H9 (cell line): ENCODE measurements around the gene NUMBL. TPM values are rescaled to one million over a fixed set of nuclear protein-coding genes. Genes with fewer than 3 reads are reported as not detected.

Source experiments
- DNase-seq: peaks from one replicate; pipeline ENCODE4 v3.0.0-alpha.2; 2017
- H2AFZ ChIP-seq: one replicate; pipeline ENCODE4 v1.6.1; 2013; ENCODE audit warnings: mild to moderate bottlenecking, low read length, control low read depth, moderate library complexity
- H2AK5ac ChIP-seq: 2 replicates; pipeline ENCODE4 v1.6.1; 2013; ENCODE audit warnings: low read length, control low read depth, mixed read lengths; ENCODE audit not compliant: insufficient read length
- H2BK120ac ChIP-seq: one replicate; pipeline ENCODE4 v1.6.1; 2013; ENCODE audit warnings: low read depth, mild to moderate bottlenecking, low read length, control low read depth, inconsistent platforms; ENCODE audit not compliant: poor library complexity, severe bottlenecking
- H2BK12ac ChIP-seq: 2 replicates; pipeline ENCODE4 v1.6.1; 2013; ENCODE audit warnings: low read length, control low read depth, mixed read lengths, low read depth; ENCODE audit not compliant: insufficient read length
- H2BK15ac ChIP-seq: 2 replicates; pipeline ENCODE4 v1.6.1; 2013; ENCODE audit warnings: low read depth, low read length, control low read depth
- H2BK20ac ChIP-seq: one replicate; pipeline ENCODE4 v1.6.1; 2013; ENCODE audit warnings: low read depth, mild to moderate bottlenecking, low read length, control low read depth, inconsistent platforms; ENCODE audit not compliant: poor library complexity, severe bottlenecking
- H2BK5ac ChIP-seq: 2 replicates; pipeline ENCODE4 v1.6.1; 2013; ENCODE audit warnings: low read length, control low read depth, mixed read lengths; ENCODE audit not compliant: insufficient read length
- H3K14ac ChIP-seq: 2 replicates; pipeline ENCODE4 v1.6.1; 2013; ENCODE audit warnings: low read length, control low read depth; ENCODE audit not compliant: insufficient read depth
- H3K18ac ChIP-seq: 2 replicates; pipeline ENCODE4 v1.6.1; 2013; ENCODE audit warnings: low read depth, mild to moderate bottlenecking, mixed read lengths, low read length, control low read depth; ENCODE audit not compliant: insufficient read length
- H3K23ac ChIP-seq: 2 replicates; pipeline ENCODE4 v1.6.1; 2013; ENCODE audit warnings: low read length, control low read depth, mixed read lengths, low read depth; ENCODE audit not compliant: insufficient read length
- H3K23me2 ChIP-seq: 2 replicates; pipeline ENCODE4 v1.6.1; 2013; ENCODE audit warnings: low read depth, mild to moderate bottlenecking, mixed read lengths, low read length, control low read depth; ENCODE audit not compliant: insufficient read length, poor library complexity, severe bottlenecking
- H3K27ac ChIP-seq: 2 replicates; pipeline ENCODE4 v1.5.1; 2013; ENCODE audit warnings: low read length, control low read depth, mixed read lengths, low read depth; ENCODE audit not compliant: insufficient read length
- H3K27me3 ChIP-seq: 2 replicates; pipeline ENCODE4 v1.6.1; 2013; ENCODE audit warnings: low read length, control low read depth, inconsistent platforms; ENCODE audit not compliant: insufficient read depth
- H3K4ac ChIP-seq: 2 replicates; pipeline ENCODE4 v1.6.1; 2013; ENCODE audit warnings: low read depth, mild to moderate bottlenecking, control low read depth, inconsistent platforms, low read length, moderate library complexity
- H3K4me1 ChIP-seq: 2 replicates; pipeline ENCODE4 v1.6.1; 2013; ENCODE audit warnings: low read length, control low read depth, inconsistent platforms; ENCODE audit not compliant: insufficient read depth
- H3K4me2 ChIP-seq: 2 replicates; pipeline ENCODE4 v1.6.1; 2013; ENCODE audit warnings: low read length, control low read depth, mixed read lengths; ENCODE audit not compliant: insufficient read length, insufficient read depth
- H3K56ac ChIP-seq: 2 replicates; pipeline ENCODE4 v1.6.1; 2013; ENCODE audit warnings: low read depth, mild to moderate bottlenecking, mixed read lengths, low read length, control low read depth; ENCODE audit not compliant: insufficient read length
- H3K79me1 ChIP-seq: 2 replicates; pipeline ENCODE4 v1.6.1; 2013; ENCODE audit warnings: low read depth, mild to moderate bottlenecking, moderate library complexity, low read length, control low read depth, inconsistent platforms; ENCODE audit not compliant: insufficient read depth, poor library complexity, severe bottlenecking
- H3K79me2 ChIP-seq: 2 replicates; pipeline ENCODE4 v1.6.1; 2013; ENCODE audit warnings: low read length, control low read depth, inconsistent platforms; ENCODE audit not compliant: insufficient read depth
- H3K9ac ChIP-seq: 2 replicates; pipeline ENCODE4 v1.6.1; 2013; ENCODE audit warnings: low read length, control low read depth, mixed read lengths; ENCODE audit not compliant: insufficient read length; ENCODE audit errors: extremely low read depth
- H3K9me3 ChIP-seq: one replicate; pipeline ENCODE4 v1.6.1; 2013; ENCODE audit warnings: low read depth, low read length, inconsistent platforms; ENCODE audit not compliant: control insufficient read depth
- H3T11ph ChIP-seq: one replicate; pipeline ENCODE4 v1.6.1; 2013; ENCODE audit warnings: mild to moderate bottlenecking, low read length, control low read depth, inconsistent platforms
- H4K20me1 ChIP-seq: one replicate; pipeline ENCODE4 v1.6.1; 2013; ENCODE audit not compliant: control insufficient read depth, insufficient read length, insufficient read depth
- H4K5ac ChIP-seq: 2 replicates; pipeline ENCODE4 v1.6.1; 2013; ENCODE audit warnings: low read depth, mild to moderate bottlenecking, mixed read lengths, low read length, control low read depth; ENCODE audit not compliant: insufficient read length
- H4K8ac ChIP-seq: replicated peaks from 2 replicates; pipeline ENCODE4 v1.6.1; 2013; ENCODE audit warnings: low read length, control low read depth, mixed read lengths, low read depth; ENCODE audit not compliant: insufficient read length
- H4K91ac ChIP-seq: 2 replicates; pipeline ENCODE4 v1.6.1; 2013; ENCODE audit warnings: low read depth, mild to moderate bottlenecking, moderate library complexity, mixed read lengths, low read length, control low read depth; ENCODE audit not compliant: insufficient read length
- H3K27ac Mint-ChIP-seq, 3 experiments: 2 replicates in 2 of 3; 3 replicates in 1 of 3; pipeline ENCODE4 v1.8.0; 2020 to 2021; ENCODE audit warnings: mixed read lengths in 3 of 3, mild to moderate bottlenecking in 1 of 3, moderate library complexity in 1 of 3
- H3K27me3 Mint-ChIP-seq: 2 replicates; pipeline ENCODE4 v1.8.0; 2021; ENCODE audit warnings: low read depth, mild to moderate bottlenecking, moderate library complexity, mixed read lengths
- H3K36me3 Mint-ChIP-seq, 3 experiments: 2 replicates in 2 of 3; 3 replicates in 1 of 3; pipeline ENCODE4 v1.8.0; 2020 to 2021; ENCODE audit warnings: low read depth in 3 of 3, mixed read lengths in 3 of 3; ENCODE audit not compliant: insufficient read depth in 1 of 3
- H3K4me1 Mint-ChIP-seq, 2 experiments: 2 replicates each; pipeline ENCODE4 v1.8.0; 2020; ENCODE audit warnings: mixed read lengths in 2 of 2
- H3K4me3 Mint-ChIP-seq, 2 experiments: 2 replicates in 1 of 2; 3 replicates in 1 of 2; pipeline ENCODE4 v1.8.0; 2020 to 2021; ENCODE audit warnings: mild to moderate bottlenecking in 2 of 2, mixed read lengths in 2 of 2, moderate library complexity in 1 of 2
- H3K9me3 Mint-ChIP-seq, 2 experiments: 2 replicates in 1 of 2; 3 replicates in 1 of 2; pipeline ENCODE4 v1.8.0; 2020; ENCODE audit warnings: mild to moderate bottlenecking in 2 of 2, mixed read lengths in 2 of 2, moderate library complexity in 1 of 2
- WGBS: extraction: QIAGEN DNeasy Blood & Tissue Kit; methylation state at CpG from one replicate; pipeline ENCODE4 v1.1.7; 2013; ENCODE audit warnings: missing lambda C conversion rate, low lambda C conversion rate, mixed read lengths; ENCODE audit not compliant: insufficient read length; ENCODE audit errors: extremely low coverage; 5-methylcytosine and 5-hydroxymethylcytosine counted together
- total RNA-seq: library from RNA; stranded (reverse); gene quantifications from 2 replicates; pipeline ENCODE4 v1.2.1, GENCODE V29; 2021
- TF ChIP-seq, protein P1 (sequence below): fragments of 200-600 bp; sonication (generic); conservative IDR thresholded peaks from 3 replicates; pipeline ENCODE4 v1.8.0; 2021; ENCODE audit warnings: antibody characterized with exemption, mild to moderate bottlenecking

Gene NUMBL
- total RNA-seq, 1 experiment from 2014 or later = 34.5 TPM

DNA sequence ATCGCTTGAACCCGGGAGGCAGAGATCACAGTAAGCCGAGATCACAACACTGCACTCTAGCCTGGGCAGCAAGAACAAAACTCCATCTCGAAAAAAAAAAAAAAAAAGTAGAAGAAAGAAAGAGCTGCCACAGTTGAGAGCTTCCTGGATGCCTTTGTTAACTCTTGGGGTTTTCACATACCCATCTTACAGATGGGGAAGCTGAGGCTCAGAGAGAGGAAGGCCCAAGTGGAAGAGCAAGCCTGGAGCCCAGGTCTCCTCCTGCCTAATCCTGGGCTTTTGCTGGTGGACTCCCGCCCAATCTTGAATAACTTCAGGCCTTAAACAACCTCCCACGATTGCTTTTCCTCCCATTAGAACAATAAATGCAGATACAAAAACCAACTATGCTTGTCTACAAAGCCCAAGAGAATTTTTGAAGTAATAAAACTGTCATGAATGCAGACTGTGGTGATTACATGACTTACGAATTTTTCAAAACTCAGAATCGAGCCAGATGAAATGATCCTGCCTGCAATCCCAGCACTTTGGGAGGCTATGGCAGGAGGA is 47.6 kb downstream of the NUMBL start:
- no peak overlapping the region for H3K4ac ChIP-seq
- Mint-ChIP-seq H3K27me3 (no peaks in the 10 kb centered on the region; the same call in 1 of the 2 replicates), H3K9me3 (no peaks in the 10 kb centered on the region), H3K4me3 (no peak overlapping the region), H3K36me3 (no peaks in the 10 kb centered on the region), H3K4me1 (peaks cover 5 to 6% of the 10 kb centered on the region in 2 experiments; a peak in 3 of 4 replicates), H3K27ac (no peak overlapping the region)
- no peaks in the 10 kb centered on the region for H3K79me2 ChIP-seq
- no peak overlapping the region for H2BK20ac ChIP-seq
- H3K27me3 ChIP-seq = no peaks in the 10 kb centered on the region
- TF ChIP-seq, protein P1, sequence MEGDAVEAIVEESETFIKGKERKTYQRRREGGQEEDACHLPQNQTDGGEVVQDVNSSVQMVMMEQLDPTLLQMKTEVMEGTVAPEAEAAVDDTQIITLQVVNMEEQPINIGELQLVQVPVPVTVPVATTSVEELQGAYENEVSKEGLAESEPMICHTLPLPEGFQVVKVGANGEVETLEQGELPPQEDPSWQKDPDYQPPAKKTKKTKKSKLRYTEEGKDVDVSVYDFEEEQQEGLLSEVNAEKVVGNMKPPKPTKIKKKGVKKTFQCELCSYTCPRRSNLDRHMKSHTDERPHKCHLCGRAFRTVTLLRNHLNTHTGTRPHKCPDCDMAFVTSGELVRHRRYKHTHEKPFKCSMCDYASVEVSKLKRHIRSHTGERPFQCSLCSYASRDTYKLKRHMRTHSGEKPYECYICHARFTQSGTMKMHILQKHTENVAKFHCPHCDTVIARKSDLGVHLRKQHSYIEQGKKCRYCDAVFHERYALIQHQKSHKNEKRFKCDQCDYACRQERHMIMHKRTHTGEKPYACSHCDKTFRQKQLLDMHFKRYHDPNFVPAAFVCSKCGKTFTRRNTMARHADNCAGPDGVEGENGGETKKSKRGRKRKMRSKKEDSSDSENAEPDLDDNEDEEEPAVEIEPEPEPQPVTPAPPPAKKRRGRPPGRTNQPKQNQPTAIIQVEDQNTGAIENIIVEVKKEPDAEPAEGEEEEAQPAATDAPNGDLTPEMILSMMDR = no peak
- H3K9me3 ChIP-seq = no peaks in the 10 kb centered on the region
- DNase-seq = no peak
- no peaks in the 10 kb centered on the region for H4K20me1 ChIP-seq
- no peak overlapping the region for H3K27ac ChIP-seq
- H4K5ac ChIP-seq = no peak overlapping the region
- H3K23ac ChIP-seq = no peak overlapping the region
- no peak overlapping the region for H2BK5ac ChIP-seq
- H3K23me2 ChIP-seq = no peaks in the 10 kb centered on the region
- H2BK12ac ChIP-seq = no peak overlapping the region
- H3K4me2 ChIP-seq = no peak overlapping the region
- no peak overlapping the region for H4K8ac ChIP-seq
- H2BK120ac ChIP-seq = no peak overlapping the region
- H2AK5ac ChIP-seq = no peak overlapping the region
- no peak overlapping the region for H2AFZ ChIP-seq
- H3K56ac ChIP-seq = no peak overlapping the region
- no peak overlapping the region for H3K18ac ChIP-seq
- H4K91ac ChIP-seq = no peak overlapping the region
- H3K9ac ChIP-seq = no peak overlapping the region
- H3K79me1 ChIP-seq = no peaks in the 10 kb centered on the region
- H3K14ac ChIP-seq = no peak overlapping the region
- no peak overlapping the region for H3T11ph ChIP-seq
- H2BK15ac ChIP-seq = no peak overlapping the region
- no CpG with 5 or more reads among the region's 8 CpGs for WGBS
- no peaks in the 10 kb centered on the region for H3K4me1 ChIP-seq
